Brain microvascular endothelial cell (primary cell): ENCODE results near the gene PPARA.
"Not testable (repeated sequence)": the region's sequence is repeated elsewhere in the genome, so short reads cannot be mapped to it uniquely, and the experiment has no call there.

Experiments
- DNase-seq: peaks from one replicate; pipeline ENCODE4 v3.0.0-alpha.2; 2020
- H3K27ac ChIP-seq: fragments of 250-450 bp; sonication (Bioruptor Pico); 2 replicates; pipeline ENCODE4 v1.5.1; 2020; ENCODE audit warnings: mild to moderate bottlenecking, moderate library complexity
- H3K27me3 ChIP-seq: fragments of 250-450 bp; sonication (Bioruptor Pico); replicated peaks from 2 replicates; pipeline ENCODE4 v1.5.1; 2020; ENCODE audit warnings: mild to moderate bottlenecking
- H3K36me3 ChIP-seq: fragments of 250-450 bp; sonication (Bioruptor Pico); replicated peaks from 2 replicates; pipeline ENCODE4 v1.5.1; 2020; ENCODE audit warnings: mild to moderate bottlenecking
- H3K4me3 ChIP-seq: 2 replicates; pipeline ENCODE4 v1.5.1; 2011; ENCODE audit warnings: low read depth, mild to moderate bottlenecking, control low read depth, low read length, moderate library complexity
- in situ Hi-C: cut with HindIII; loops from 2 replicates; pipeline ENCODE4 v1.10.0; 2017; ENCODE audit warnings: low sequenced_read_pairs, low pct_ligation_motif_present
- TF ChIP-seq, protein P1 (sequence below): IDR thresholded peaks from 2 replicates; pipeline ENCODE4 v1.5.1; 2011; ENCODE audit warnings: low read depth, mild to moderate bottlenecking, moderate library complexity, low read length, control low read depth, inconsistent platforms; ENCODE audit errors: missing control alignments

The PPARA gene

DNA sequence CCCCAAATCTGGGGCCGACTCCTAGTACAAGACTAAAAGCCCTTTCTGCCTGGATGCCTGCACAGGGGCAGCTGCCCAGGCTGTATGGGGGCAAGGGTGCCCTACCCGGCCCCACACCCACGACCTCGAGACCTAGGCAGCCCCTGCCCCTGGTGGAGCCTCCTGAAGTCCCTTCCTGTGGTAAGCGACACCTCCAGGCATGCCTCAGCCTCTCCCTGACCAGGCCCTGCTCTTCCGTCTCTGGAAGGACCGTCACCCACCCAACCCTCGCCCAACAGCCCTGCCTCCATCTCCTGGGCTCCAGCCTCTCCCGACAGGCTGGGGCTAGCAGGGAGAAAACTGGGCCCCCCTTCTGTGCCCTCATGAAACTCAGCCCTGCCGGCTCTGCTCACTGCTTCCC lies 22.8 kb upstream of the PPARA start:
- H3K4me3 ChIP-seq: no peak overlapping the region
- DNase-seq: no peak
- TF ChIP-seq, protein P1, sequence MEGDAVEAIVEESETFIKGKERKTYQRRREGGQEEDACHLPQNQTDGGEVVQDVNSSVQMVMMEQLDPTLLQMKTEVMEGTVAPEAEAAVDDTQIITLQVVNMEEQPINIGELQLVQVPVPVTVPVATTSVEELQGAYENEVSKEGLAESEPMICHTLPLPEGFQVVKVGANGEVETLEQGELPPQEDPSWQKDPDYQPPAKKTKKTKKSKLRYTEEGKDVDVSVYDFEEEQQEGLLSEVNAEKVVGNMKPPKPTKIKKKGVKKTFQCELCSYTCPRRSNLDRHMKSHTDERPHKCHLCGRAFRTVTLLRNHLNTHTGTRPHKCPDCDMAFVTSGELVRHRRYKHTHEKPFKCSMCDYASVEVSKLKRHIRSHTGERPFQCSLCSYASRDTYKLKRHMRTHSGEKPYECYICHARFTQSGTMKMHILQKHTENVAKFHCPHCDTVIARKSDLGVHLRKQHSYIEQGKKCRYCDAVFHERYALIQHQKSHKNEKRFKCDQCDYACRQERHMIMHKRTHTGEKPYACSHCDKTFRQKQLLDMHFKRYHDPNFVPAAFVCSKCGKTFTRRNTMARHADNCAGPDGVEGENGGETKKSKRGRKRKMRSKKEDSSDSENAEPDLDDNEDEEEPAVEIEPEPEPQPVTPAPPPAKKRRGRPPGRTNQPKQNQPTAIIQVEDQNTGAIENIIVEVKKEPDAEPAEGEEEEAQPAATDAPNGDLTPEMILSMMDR: no peak
- H3K27me3 ChIP-seq: no peaks in the 10 kb centered on the region
- in situ Hi-C loops: loop anchor here (25.0 kb wide), 1 partner anchor 185 kb away; no protein-coding TSS in a partner anchor
- no peak overlapping the region for H3K27ac ChIP-seq
- H3K36me3 ChIP-seq: no peaks in the 10 kb centered on the region

DNA sequence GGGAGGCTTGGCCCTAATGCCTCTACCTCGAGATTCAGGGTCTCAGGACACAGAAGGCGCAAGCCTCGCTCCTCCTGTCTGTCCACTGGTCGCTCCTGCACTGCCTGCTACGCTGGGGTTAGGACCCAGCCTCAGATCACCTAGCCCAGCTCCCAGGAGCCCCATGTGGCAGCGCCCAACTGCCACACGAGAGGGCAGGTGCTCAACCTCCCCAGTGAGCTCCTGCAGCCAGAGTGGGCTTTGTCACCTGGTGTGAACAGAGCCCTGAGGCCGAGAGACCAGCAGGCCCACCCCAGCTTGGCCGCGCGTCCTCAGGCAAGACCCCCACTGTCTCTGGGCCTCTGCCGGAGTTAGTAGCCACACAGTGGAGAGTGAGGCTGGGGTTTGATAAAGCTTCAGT lies 21.7 kb upstream of the PPARA start:
- no peaks in the 10 kb centered on the region for H3K27me3 ChIP-seq
- no peak overlapping the region for H3K4me3 ChIP-seq
- H3K27ac ChIP-seq: no peak overlapping the region
- no peak for DNase-seq
- H3K36me3 ChIP-seq: no peaks in the 10 kb centered on the region
- in situ Hi-C loops: loop anchor here (25.0 kb wide), 1 partner anchor 184 kb away; no protein-coding TSS in a partner anchor
- TF ChIP-seq, protein P1: no peak

- Histone ChIP-seq H3K27ac (no peak overlapping the region), H3K27me3 (no peaks in the 10 kb centered on the region), H3K4me3 (no peak overlapping the region), H3K36me3 (no peaks in the 10 kb centered on the region)
- TF ChIP-seq, protein P1: no peak
- no peak for DNase-seq
- in situ Hi-C loops: loop anchor here (25.0 kb wide), 1 partner anchor 183 kb away; no protein-coding TSS in a partner anchor
Measured at GRCh38 chr22:46129390-46130041, 20.8 kb upstream of the PPARA start.

DNA sequence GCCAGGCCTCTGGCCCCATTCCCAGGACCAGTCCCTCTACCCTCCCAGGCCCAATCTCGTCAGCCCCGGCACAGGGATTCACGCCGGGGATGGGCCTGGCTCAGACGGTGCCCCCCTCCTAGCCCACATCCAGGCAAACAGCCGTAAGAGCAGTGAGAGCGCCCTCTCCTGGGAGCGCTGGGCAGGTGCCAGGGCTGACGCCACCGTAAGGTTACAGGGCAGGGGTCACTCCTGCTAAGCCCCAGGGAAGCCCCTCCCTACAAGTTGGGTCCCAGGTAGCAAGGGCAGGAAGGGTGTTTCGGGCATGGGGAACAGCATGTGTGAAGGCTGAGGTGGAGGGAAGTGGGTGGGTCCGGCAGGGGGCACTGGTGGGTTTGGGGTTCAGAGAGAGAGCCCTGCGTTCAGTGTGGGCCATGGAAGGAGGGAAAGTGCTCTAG lies 19.2 kb upstream of the PPARA start:
- DNase-seq: no peak
- in situ Hi-C loops: loop anchor here (25.0 kb wide), 1 partner anchor 181 kb away; no protein-coding TSS in a partner anchor
- TF ChIP-seq, protein P1: peak; percentile 61
- Histone ChIP-seq H3K36me3 (no peaks in the 10 kb centered on the region), H3K27ac (no peak overlapping the region), H3K27me3 (no peaks in the 10 kb centered on the region), H3K4me3 (no peak overlapping the region)

DNA sequence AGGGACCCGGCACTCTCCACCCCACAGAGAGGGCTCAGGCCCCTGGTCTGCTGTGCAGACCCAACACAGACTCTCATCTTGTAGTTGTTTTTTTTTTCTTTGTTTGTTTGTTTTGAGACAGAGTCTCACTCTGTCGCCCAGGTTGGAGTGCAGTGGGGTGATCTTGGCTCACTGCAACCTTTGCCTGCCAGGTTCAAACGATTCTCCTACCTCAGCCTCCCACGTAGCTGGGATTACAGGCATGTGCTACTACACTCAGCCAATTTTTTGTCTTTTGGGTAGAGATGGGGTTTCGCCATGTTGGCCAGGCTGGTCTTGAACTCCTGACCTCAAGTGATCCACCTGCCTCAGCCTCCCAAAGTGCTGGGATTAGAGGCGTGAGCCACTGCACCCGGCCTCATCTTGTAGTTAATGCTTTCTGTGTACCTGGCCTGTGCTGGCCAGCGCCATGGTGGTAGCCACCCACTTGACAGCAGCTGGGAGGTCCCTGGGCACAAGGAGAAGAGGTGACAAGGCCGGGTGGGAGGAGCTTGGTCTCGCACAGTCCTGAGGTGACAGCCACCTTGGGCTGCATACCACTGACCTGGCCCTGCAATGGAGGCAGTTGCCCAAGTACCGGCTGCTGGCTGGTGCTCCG lies 18.0 kb upstream of the PPARA start:
- in situ Hi-C loops: loop anchor here (25.0 kb wide), 1 partner anchor 180 kb away; no protein-coding TSS in a partner anchor
- not testable (repeated sequence) for H3K36me3 ChIP-seq, H3K27ac ChIP-seq, H3K4me3 ChIP-seq, H3K27me3 ChIP-seq, DNase-seq

DNA sequence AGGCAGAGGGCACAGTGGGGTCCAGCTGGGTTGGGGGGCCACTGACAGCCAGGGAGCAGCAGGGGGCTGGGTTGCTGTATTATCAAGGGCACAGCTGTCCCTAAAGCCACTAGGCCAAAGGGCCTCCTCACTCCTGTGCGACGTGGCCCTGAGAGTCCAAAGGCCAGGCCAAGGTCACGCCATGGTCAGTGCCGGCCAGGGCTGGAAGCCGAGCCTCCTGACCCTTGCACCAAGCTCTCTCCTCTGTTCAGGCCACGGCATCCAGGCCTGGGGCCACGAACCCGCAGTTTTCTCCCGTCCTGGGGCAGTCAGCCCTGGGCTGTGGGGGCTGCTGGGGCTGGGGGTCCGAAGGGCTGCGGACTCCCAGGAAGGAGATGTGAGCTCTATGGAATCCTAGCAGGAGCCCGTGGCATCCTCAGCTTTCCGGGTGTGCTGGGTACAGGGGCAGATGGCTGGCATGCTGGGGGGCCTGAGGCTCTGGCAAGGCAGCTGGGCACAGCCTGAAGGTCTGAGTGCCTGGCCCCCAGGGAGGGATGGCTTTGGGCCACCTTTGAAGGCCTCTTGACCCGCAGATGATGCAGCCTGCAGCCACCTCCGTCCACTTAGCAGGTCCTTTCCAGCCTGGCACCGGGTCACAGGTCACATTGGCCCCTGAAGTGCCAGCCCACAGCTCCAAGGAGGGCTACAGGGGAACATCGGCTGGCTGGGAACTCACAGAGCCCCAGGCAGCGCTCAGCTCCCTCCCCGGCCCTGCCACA lies 17.3 kb upstream of the PPARA start:
- in situ Hi-C loops: loop anchor here (25.0 kb wide), 1 partner anchor 179 kb away; no protein-coding TSS in a partner anchor
- H3K4me3 ChIP-seq: no peak overlapping the region
- no peaks in the 10 kb centered on the region for H3K27me3 ChIP-seq

More for the DNA sequence above, 17.3 kb upstream of the PPARA start:
- TF ChIP-seq, protein P1: no peak
- H3K36me3 ChIP-seq: no peaks in the 10 kb centered on the region
- no peak for DNase-seq
- H3K27ac ChIP-seq: no peak overlapping the region
